GM06990 (cell line): Measurements from ENCODE around the gene PYROXD2.

Source experiments
- DNase-seq: peaks from one replicate; pipeline ENCODE4 v3.0.0-alpha.2; 2011; ENCODE audit not compliant: insufficient read length; ENCODE audit errors: extremely low read depth
- H3K27me3 ChIP-seq: replicated peaks from 2 replicates; pipeline ENCODE4 v1.6.0; 2011; ENCODE audit warnings: low read length; ENCODE audit not compliant: control insufficient read depth, insufficient read depth
- H3K36me3 ChIP-seq: 2 replicates; pipeline ENCODE4 v1.5.1; 2011; ENCODE audit warnings: low read length; ENCODE audit not compliant: control insufficient read depth, insufficient read depth
- H3K4me3 ChIP-seq: replicated peaks from 2 replicates; pipeline ENCODE4 v1.5.1; 2011; ENCODE audit warnings: low read depth, mild to moderate bottlenecking, control low read depth, low read length
- TF ChIP-seq, protein P1 (sequence below): IDR thresholded peaks from 2 replicates; pipeline ENCODE4 v1.5.1; 2011; ENCODE audit warnings: low read length, control low read depth, mild to moderate bottlenecking, inconsistent platforms; ENCODE audit not compliant: insufficient read depth, poor library complexity, severe bottlenecking

Gene PYROXD2

DNA sequence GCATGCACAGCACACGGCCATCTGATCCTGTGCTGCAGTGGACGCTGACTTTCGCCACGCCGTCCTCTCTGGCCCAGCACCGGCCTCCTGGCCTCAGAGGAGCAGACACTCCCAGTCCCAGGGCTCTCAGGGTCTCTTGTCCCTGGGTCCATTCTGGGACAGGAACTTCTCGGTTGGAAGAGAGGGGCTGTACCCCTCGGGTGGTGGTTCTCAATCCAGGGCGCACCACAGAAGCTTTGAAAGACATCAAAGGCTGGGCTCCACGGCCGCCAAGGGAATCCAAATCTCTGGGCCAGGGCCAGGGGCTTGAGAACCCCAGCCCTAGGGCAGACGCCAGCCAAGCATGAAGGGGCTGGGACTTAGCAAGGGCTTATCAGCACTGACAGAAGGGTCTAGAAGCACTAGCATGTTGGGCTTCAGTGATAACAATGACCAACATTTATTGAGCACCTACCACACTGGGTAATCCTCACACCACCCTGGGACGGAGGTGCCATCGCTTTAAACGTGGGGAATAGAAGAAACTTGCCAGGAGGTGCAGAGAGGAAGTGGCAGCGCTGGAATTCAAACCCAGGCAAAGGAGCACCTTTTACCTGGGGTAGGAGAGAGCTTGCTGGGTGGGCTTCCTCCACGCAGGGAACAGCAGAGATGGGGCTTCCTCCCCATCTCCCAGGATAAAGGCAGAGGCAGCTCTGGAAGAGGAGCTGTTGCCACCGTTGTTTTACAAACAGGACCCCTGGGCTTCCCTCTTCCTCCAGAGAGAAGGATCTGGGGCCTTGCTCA, 1.8 kb upstream of the PYROXD2 start:
- no peak for DNase-seq
- Histone ChIP-seq H3K36me3 (peaks cover 29% of the 10 kb centered on the region), H3K27me3 (no peaks in the 10 kb centered on the region), H3K4me3 (no peak overlapping the region)
- TF ChIP-seq, protein P1, sequence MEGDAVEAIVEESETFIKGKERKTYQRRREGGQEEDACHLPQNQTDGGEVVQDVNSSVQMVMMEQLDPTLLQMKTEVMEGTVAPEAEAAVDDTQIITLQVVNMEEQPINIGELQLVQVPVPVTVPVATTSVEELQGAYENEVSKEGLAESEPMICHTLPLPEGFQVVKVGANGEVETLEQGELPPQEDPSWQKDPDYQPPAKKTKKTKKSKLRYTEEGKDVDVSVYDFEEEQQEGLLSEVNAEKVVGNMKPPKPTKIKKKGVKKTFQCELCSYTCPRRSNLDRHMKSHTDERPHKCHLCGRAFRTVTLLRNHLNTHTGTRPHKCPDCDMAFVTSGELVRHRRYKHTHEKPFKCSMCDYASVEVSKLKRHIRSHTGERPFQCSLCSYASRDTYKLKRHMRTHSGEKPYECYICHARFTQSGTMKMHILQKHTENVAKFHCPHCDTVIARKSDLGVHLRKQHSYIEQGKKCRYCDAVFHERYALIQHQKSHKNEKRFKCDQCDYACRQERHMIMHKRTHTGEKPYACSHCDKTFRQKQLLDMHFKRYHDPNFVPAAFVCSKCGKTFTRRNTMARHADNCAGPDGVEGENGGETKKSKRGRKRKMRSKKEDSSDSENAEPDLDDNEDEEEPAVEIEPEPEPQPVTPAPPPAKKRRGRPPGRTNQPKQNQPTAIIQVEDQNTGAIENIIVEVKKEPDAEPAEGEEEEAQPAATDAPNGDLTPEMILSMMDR, result no peak

DNA sequence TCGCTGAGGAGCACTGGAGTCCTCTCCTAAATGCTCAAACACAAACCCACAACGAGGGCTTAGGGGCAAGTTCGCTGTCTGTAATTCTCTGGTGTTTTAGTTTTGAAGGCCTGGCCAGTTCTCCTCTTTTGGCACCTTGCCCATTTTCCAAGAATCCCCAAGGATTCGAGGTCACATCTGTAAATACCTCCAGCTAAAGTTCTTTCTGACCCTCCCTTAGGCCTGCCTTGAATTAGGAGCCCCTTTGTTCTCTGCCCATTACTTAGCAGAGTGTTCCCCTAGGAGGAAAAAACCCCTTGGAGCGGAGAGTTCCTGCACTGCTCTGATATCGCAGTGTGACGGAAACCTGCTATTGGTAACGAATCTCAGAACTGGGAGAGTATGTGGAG, 743 bp upstream of the PYROXD2 start:
- DNase-seq, result no peak
- Histone ChIP-seq H3K4me3 (no peak overlapping the region), H3K36me3 (peaks cover 29% of the 10 kb centered on the region), H3K27me3 (no peaks in the 10 kb centered on the region)
- TF ChIP-seq, protein P1, result no peak

DNA sequence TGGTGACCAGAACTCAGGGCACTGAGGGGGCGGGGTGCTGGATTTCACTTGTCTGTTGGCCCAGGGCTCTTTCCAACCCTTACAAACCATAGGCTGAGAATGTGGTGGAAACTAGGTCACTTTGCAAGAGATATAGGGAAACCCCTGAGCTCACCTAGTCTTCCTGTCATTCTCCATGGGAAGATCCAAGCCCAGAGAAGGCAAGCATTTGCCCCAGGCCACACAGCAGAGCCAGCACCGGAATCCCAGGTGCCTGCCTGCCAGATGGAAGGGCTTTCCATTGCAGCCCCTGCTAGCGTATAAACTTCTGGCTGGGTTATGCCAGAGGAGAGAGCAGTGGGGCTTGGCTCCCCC, 427 bp downstream of the PYROXD2 start:
- no peaks in the 10 kb centered on the region for H3K27me3 ChIP-seq
- TF ChIP-seq, protein P1, result no peak
- H3K36me3 ChIP-seq, result peaks cover 22% of the 10 kb centered on the region
- H3K4me3 ChIP-seq, result no peak overlapping the region
- DNase-seq, result no peak

DNA sequence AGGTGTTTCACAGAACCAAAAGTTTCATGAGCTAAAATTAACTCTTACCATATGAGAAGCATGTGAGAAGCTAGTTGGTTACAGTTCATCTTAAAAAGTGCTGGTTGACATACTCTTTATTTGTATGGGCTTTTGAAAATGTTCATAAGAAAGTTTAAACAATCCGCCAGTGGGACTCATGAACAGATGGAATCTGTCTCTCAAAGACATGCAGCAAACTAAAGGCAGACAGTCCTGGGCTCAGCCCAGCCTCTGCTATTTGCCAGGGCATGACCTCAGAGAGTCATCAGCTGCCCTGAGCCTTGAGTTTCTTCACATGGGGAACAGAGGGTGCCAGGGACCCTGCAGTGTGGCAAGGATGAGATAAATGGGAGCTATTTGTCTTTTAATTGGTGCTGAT, 3.2 kb downstream of the PYROXD2 start:
- TF ChIP-seq, protein P1, result no peak
- H3K36me3 ChIP-seq, result peaks cover 7% of the 10 kb centered on the region
- H3K27me3 ChIP-seq, result no peaks in the 10 kb centered on the region
- H3K4me3 ChIP-seq, result no peak overlapping the region
- DNase-seq, result no peak

DNA sequence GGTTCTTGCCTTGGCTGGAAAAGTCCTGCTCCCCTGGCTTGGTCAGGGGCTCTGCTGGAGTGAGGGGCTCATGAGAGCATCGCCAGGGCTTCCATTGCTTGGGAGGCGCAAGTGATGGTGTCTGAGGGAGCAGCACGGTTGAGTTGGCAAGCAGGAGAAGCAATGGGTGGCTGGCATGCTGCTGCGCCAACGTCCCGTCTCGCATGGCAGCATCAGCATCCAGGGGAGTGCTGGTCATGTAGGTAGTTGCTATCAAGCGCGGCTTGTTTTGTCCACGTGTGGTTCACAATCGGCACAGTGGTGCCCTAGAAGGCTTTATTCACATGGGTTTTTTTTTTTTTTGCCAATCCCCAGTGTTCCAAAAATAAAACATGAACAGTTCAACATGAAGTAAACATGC, 3.8 kb downstream of the PYROXD2 start:
- DNase-seq, result no peak
- Histone ChIP-seq H3K27me3 (no peaks in the 10 kb centered on the region), H3K36me3 (peaks cover 4% of the 10 kb centered on the region), H3K4me3 (no peak overlapping the region)
- TF ChIP-seq, protein P1, result no peak

DNA sequence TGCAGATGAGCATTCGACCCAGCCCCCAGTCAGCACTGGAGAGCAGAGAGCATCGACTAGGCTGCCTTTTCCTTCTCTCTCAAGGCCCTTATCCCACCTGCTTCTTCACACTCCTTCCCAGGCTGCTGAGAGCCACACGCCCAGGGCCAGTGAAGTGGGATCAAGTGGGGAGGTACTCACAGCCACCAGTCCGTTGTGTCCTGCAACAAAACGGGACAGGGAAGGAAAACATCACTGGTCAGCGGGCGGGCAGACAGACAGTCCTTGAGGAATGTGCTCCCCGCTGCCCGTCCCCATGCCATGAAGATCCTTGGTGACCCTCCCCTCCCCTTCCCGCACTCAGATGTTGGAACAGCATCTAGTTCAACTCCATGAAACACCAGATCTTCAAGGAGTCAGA, 4.2 kb downstream of the PYROXD2 start:
- no peak for DNase-seq
- no peaks in the 10 kb centered on the region for H3K27me3 ChIP-seq
- H3K36me3 ChIP-seq, result peaks cover 3% of the 10 kb centered on the region
- no peak overlapping the region for H3K4me3 ChIP-seq
- TF ChIP-seq, protein P1, result no peak
